H9 (cell line): Measurements from ENCODE around the gene CNNM1. TPM values are rescaled to one million over a fixed set of nuclear protein-coding genes. Genes with fewer than 3 reads are reported as not detected.
A peak's percentile ranks its signal among the peaks of the same experiment; 100 is the strongest.

Experiments used
- DNase-seq: peaks from one replicate; pipeline ENCODE4 v3.0.0-alpha.2; 2017
- H2AFZ ChIP-seq: one replicate; pipeline ENCODE4 v1.6.1; 2013; ENCODE audit warnings: mild to moderate bottlenecking, low read length, control low read depth, moderate library complexity
- H2AK5ac ChIP-seq: 2 replicates; pipeline ENCODE4 v1.6.1; 2013; ENCODE audit warnings: low read length, control low read depth, mixed read lengths; ENCODE audit not compliant: insufficient read length
- H2BK120ac ChIP-seq: one replicate; pipeline ENCODE4 v1.6.1; 2013; ENCODE audit warnings: low read depth, mild to moderate bottlenecking, low read length, control low read depth, inconsistent platforms; ENCODE audit not compliant: poor library complexity, severe bottlenecking
- H2BK12ac ChIP-seq: 2 replicates; pipeline ENCODE4 v1.6.1; 2013; ENCODE audit warnings: low read length, control low read depth, mixed read lengths, low read depth; ENCODE audit not compliant: insufficient read length
- H2BK15ac ChIP-seq: 2 replicates; pipeline ENCODE4 v1.6.1; 2013; ENCODE audit warnings: low read depth, low read length, control low read depth
- H2BK20ac ChIP-seq: one replicate; pipeline ENCODE4 v1.6.1; 2013; ENCODE audit warnings: low read depth, mild to moderate bottlenecking, low read length, control low read depth, inconsistent platforms; ENCODE audit not compliant: poor library complexity, severe bottlenecking
- H2BK5ac ChIP-seq: 2 replicates; pipeline ENCODE4 v1.6.1; 2013; ENCODE audit warnings: low read length, control low read depth, mixed read lengths; ENCODE audit not compliant: insufficient read length
- H3K14ac ChIP-seq: 2 replicates; pipeline ENCODE4 v1.6.1; 2013; ENCODE audit warnings: low read length, control low read depth; ENCODE audit not compliant: insufficient read depth
- H3K18ac ChIP-seq: 2 replicates; pipeline ENCODE4 v1.6.1; 2013; ENCODE audit warnings: low read depth, mild to moderate bottlenecking, mixed read lengths, low read length, control low read depth; ENCODE audit not compliant: insufficient read length
- H3K23ac ChIP-seq: 2 replicates; pipeline ENCODE4 v1.6.1; 2013; ENCODE audit warnings: low read length, control low read depth, mixed read lengths, low read depth; ENCODE audit not compliant: insufficient read length
- H3K23me2 ChIP-seq: 2 replicates; pipeline ENCODE4 v1.6.1; 2013; ENCODE audit warnings: low read depth, mild to moderate bottlenecking, mixed read lengths, low read length, control low read depth; ENCODE audit not compliant: insufficient read length, poor library complexity, severe bottlenecking
- H3K27ac ChIP-seq: 2 replicates; pipeline ENCODE4 v1.5.1; 2013; ENCODE audit warnings: low read length, control low read depth, mixed read lengths, low read depth; ENCODE audit not compliant: insufficient read length
- H3K27me3 ChIP-seq: 2 replicates; pipeline ENCODE4 v1.6.1; 2013; ENCODE audit warnings: low read length, control low read depth, inconsistent platforms; ENCODE audit not compliant: insufficient read depth
- H3K4ac ChIP-seq: 2 replicates; pipeline ENCODE4 v1.6.1; 2013; ENCODE audit warnings: low read depth, mild to moderate bottlenecking, control low read depth, inconsistent platforms, low read length, moderate library complexity
- H3K4me1 ChIP-seq: 2 replicates; pipeline ENCODE4 v1.6.1; 2013; ENCODE audit warnings: low read length, control low read depth, inconsistent platforms; ENCODE audit not compliant: insufficient read depth
- H3K4me2 ChIP-seq: 2 replicates; pipeline ENCODE4 v1.6.1; 2013; ENCODE audit warnings: low read length, control low read depth, mixed read lengths; ENCODE audit not compliant: insufficient read length, insufficient read depth
- H3K56ac ChIP-seq: 2 replicates; pipeline ENCODE4 v1.6.1; 2013; ENCODE audit warnings: low read depth, mild to moderate bottlenecking, mixed read lengths, low read length, control low read depth; ENCODE audit not compliant: insufficient read length
- H3K79me1 ChIP-seq: 2 replicates; pipeline ENCODE4 v1.6.1; 2013; ENCODE audit warnings: low read depth, mild to moderate bottlenecking, moderate library complexity, low read length, control low read depth, inconsistent platforms; ENCODE audit not compliant: insufficient read depth, poor library complexity, severe bottlenecking
- H3K79me2 ChIP-seq: 2 replicates; pipeline ENCODE4 v1.6.1; 2013; ENCODE audit warnings: low read length, control low read depth, inconsistent platforms; ENCODE audit not compliant: insufficient read depth
- H3K9ac ChIP-seq: 2 replicates; pipeline ENCODE4 v1.6.1; 2013; ENCODE audit warnings: low read length, control low read depth, mixed read lengths; ENCODE audit not compliant: insufficient read length; ENCODE audit errors: extremely low read depth
- H3K9me3 ChIP-seq: one replicate; pipeline ENCODE4 v1.6.1; 2013; ENCODE audit warnings: low read depth, low read length, inconsistent platforms; ENCODE audit not compliant: control insufficient read depth
- H3T11ph ChIP-seq: one replicate; pipeline ENCODE4 v1.6.1; 2013; ENCODE audit warnings: mild to moderate bottlenecking, low read length, control low read depth, inconsistent platforms
- H4K20me1 ChIP-seq: one replicate; pipeline ENCODE4 v1.6.1; 2013; ENCODE audit not compliant: control insufficient read depth, insufficient read length, insufficient read depth
- H4K5ac ChIP-seq: 2 replicates; pipeline ENCODE4 v1.6.1; 2013; ENCODE audit warnings: low read depth, mild to moderate bottlenecking, mixed read lengths, low read length, control low read depth; ENCODE audit not compliant: insufficient read length
- H4K8ac ChIP-seq: replicated peaks from 2 replicates; pipeline ENCODE4 v1.6.1; 2013; ENCODE audit warnings: low read length, control low read depth, mixed read lengths, low read depth; ENCODE audit not compliant: insufficient read length
- H4K91ac ChIP-seq: 2 replicates; pipeline ENCODE4 v1.6.1; 2013; ENCODE audit warnings: low read depth, mild to moderate bottlenecking, moderate library complexity, mixed read lengths, low read length, control low read depth; ENCODE audit not compliant: insufficient read length
- H3K27ac Mint-ChIP-seq, 3 experiments: 2 replicates in 2 of 3; 3 replicates in 1 of 3; pipeline ENCODE4 v1.8.0; 2020 to 2021; ENCODE audit warnings: mixed read lengths in 3 of 3, mild to moderate bottlenecking in 1 of 3, moderate library complexity in 1 of 3
- H3K27me3 Mint-ChIP-seq: 2 replicates; pipeline ENCODE4 v1.8.0; 2021; ENCODE audit warnings: low read depth, mild to moderate bottlenecking, moderate library complexity, mixed read lengths
- H3K36me3 Mint-ChIP-seq, 3 experiments: 2 replicates in 2 of 3; 3 replicates in 1 of 3; pipeline ENCODE4 v1.8.0; 2020 to 2021; ENCODE audit warnings: low read depth in 3 of 3, mixed read lengths in 3 of 3; ENCODE audit not compliant: insufficient read depth in 1 of 3
- H3K4me1 Mint-ChIP-seq, 2 experiments: 2 replicates each; pipeline ENCODE4 v1.8.0; 2020; ENCODE audit warnings: mixed read lengths in 2 of 2
- H3K4me3 Mint-ChIP-seq, 2 experiments: 2 replicates in 1 of 2; 3 replicates in 1 of 2; pipeline ENCODE4 v1.8.0; 2020 to 2021; ENCODE audit warnings: mild to moderate bottlenecking in 2 of 2, mixed read lengths in 2 of 2, moderate library complexity in 1 of 2
- H3K9me3 Mint-ChIP-seq, 2 experiments: 2 replicates in 1 of 2; 3 replicates in 1 of 2; pipeline ENCODE4 v1.8.0; 2020; ENCODE audit warnings: mild to moderate bottlenecking in 2 of 2, mixed read lengths in 2 of 2, moderate library complexity in 1 of 2
- CTCF ChIP-seq: fragments of 200-600 bp; sonication (generic); conservative IDR thresholded peaks from 3 replicates; pipeline ENCODE4 v1.8.0; 2021; ENCODE audit warnings: antibody characterized with exemption, mild to moderate bottlenecking
- WGBS: extraction: QIAGEN DNeasy Blood & Tissue Kit; methylation state at CpG from one replicate; pipeline ENCODE4 v1.1.7; 2013; ENCODE audit warnings: missing lambda C conversion rate, low lambda C conversion rate, mixed read lengths; ENCODE audit not compliant: insufficient read length; ENCODE audit errors: extremely low coverage; 5-methylcytosine and 5-hydroxymethylcytosine counted together
- total RNA-seq: library from RNA; stranded (reverse); gene quantifications from 2 replicates; pipeline ENCODE4 v1.2.1, GENCODE V29; 2021

CNNM1 gene
- total RNA-seq, 1 experiment from 2014 or later = 0.35 TPM

GRCh38 chr10:99393036-99393435, 63.9 kb downstream of the CNNM1 start:
- no peak overlapping the region for H2AK5ac ChIP-seq
- no peaks in the 10 kb centered on the region for H4K20me1 ChIP-seq
- H2BK15ac ChIP-seq = no peak overlapping the region
- Mint-ChIP-seq H3K36me3 (peaks cover 4 to 24% (median 14%) of the 10 kb centered on the region in 3 experiments; a peak in 6 of 7 replicates), H3K4me1 (peaks cover 35 to 46% of the 10 kb centered on the region in 2 experiments), H3K27ac (no peak overlapping the region), H3K27me3 (peaks cover 4% of the 10 kb centered on the region), H3K4me3 (peak overlapping the region; percentile 54 to 70), H3K9me3 (no peaks in the 10 kb centered on the region; a peak in 1 of 5 replicates)
- no peak overlapping the region for H3K14ac ChIP-seq
- no peak overlapping the region for H3K27ac ChIP-seq
- no peak overlapping the region for H3T11ph ChIP-seq
- H2AFZ ChIP-seq = no peak overlapping the region
- no peak overlapping the region for H3K23ac ChIP-seq
- H3K27me3 ChIP-seq = no peaks in the 10 kb centered on the region
- no peaks in the 10 kb centered on the region for H3K9me3 ChIP-seq
- H3K4me2 ChIP-seq = peak overlapping the region; percentile 62
- H2BK12ac ChIP-seq = no peak overlapping the region
- no peak overlapping the region for H2BK120ac ChIP-seq
- H3K79me2 ChIP-seq = no peaks in the 10 kb centered on the region
- TF ChIP-seq CTCF = no peak
- no peak overlapping the region for H2BK20ac ChIP-seq
- H3K18ac ChIP-seq = no peak overlapping the region
- H3K4ac ChIP-seq = no peak overlapping the region
- no peaks in the 10 kb centered on the region for H3K79me1 ChIP-seq
- peak; percentile 57 for DNase-seq
- H4K5ac ChIP-seq = no peak overlapping the region
- WGBS = no CpG with 5 or more reads among the region's 2 CpGs
- no peak overlapping the region for H2BK5ac ChIP-seq
- H4K91ac ChIP-seq = no peak overlapping the region
- H3K4me1 ChIP-seq = peaks cover 7% of the 10 kb centered on the region; the same call in 1 of the 2 replicates
- H4K8ac ChIP-seq = no peak overlapping the region
- no peak overlapping the region for H3K56ac ChIP-seq
- no peaks in the 10 kb centered on the region for H3K23me2 ChIP-seq
- H3K9ac ChIP-seq = no peak overlapping the region
